Liver (tissue), 9 donors: ENCODE results near the gene PLPPR5. TPM values are rescaled to one million over a fixed set of nuclear protein-coding genes. Genes with fewer than 3 reads are reported as not detected.

Experiments
- DNase-seq: peaks from one replicate; pipeline ENCODE4 v3.0.0-alpha.2; 2017; ENCODE audit warnings: low spot score
- H3K27ac ChIP-seq, 2 donors: one replicate each; pipeline ENCODE4 v1.7.0; 2013; ENCODE audit warnings: inconsistent platforms in 2 of 2, low read length in 2 of 2, control low read depth in 1 of 2, low read depth in 1 of 2, mild to moderate bottlenecking in 1 of 2
- H3K27me3 ChIP-seq, 4 donors: one replicate each; pipeline versions ENCODE4 v1.6.1 to v1.7.0; 2013; ENCODE audit warnings: low read length in 3 of 4, inconsistent platforms in 1 of 4, mild to moderate bottlenecking in 1 of 4, moderate library complexity in 1 of 4; ENCODE audit not compliant: control insufficient read depth in 4 of 4, insufficient read depth in 4 of 4
- H3K36me3 ChIP-seq, 4 donors: one replicate each; pipeline versions ENCODE4 v1.6.1 to v1.7.0; 2013; ENCODE audit warnings: low read length in 3 of 4, mild to moderate bottlenecking in 3 of 4, low read depth in 1 of 4, moderate library complexity in 1 of 4; ENCODE audit not compliant: control insufficient read depth in 4 of 4, insufficient read depth in 3 of 4
- H3K4me1 ChIP-seq, 4 donors: one replicate each; pipeline versions ENCODE4 v1.6.1 to v1.7.0; 2013; ENCODE audit warnings: low read length in 3 of 4, mild to moderate bottlenecking in 3 of 4, moderate library complexity in 1 of 4; ENCODE audit not compliant: control insufficient read depth in 4 of 4, insufficient read depth in 4 of 4
- H3K4me3 ChIP-seq, 3 donors: one replicate each; pipeline versions ENCODE4 v1.6.1 to v1.7.0; 2013; ENCODE audit warnings: low read length in 3 of 3, control low read depth in 1 of 3, low read depth in 1 of 3, mild to moderate bottlenecking in 1 of 3
- H3K9ac ChIP-seq, 2 donors: one replicate each; pipeline ENCODE4 v1.7.0; 2013; ENCODE audit warnings: low read length in 2 of 2, mild to moderate bottlenecking in 2 of 2, moderate library complexity in 2 of 2, control low read depth in 1 of 2, low read depth in 1 of 2
- H3K9me3 ChIP-seq, 4 donors: one replicate each; pipeline versions ENCODE4 v1.6.1 to v1.7.0; 2013; ENCODE audit warnings: low read length in 3 of 4; ENCODE audit not compliant: control insufficient read depth in 4 of 4
- ATF3 ChIP-seq: IDR thresholded peaks from 2 replicates; pipeline ENCODE4 v1.6.1; 2016; ENCODE audit warnings: antibody characterized with exemption
- CTCF ChIP-seq: fragments of 150-350 bp; IDR thresholded peaks from 2 replicates; pipeline ENCODE4 v1.5.1; 2017; ENCODE audit warnings: improper control_type of control experiment, low read depth, low read length; ENCODE audit not compliant: missing input control
- EGR1 ChIP-seq, 2 donors: IDR thresholded peaks; 2 replicates each; pipeline ENCODE4 v1.6.1; 2016 to 2018; ENCODE audit warnings: antibody characterized with exemption in 2 of 2, low read depth in 2 of 2
- FOXA1 ChIP-seq: IDR thresholded peaks from 2 replicates; pipeline ENCODE4 v1.6.1; 2016; ENCODE audit warnings: antibody characterized with exemption
- GABPA ChIP-seq, 2 donors: IDR thresholded peaks in 1 of 2; conservative IDR thresholded peaks in 1 of 2; 2 replicates each; pipeline ENCODE4 v1.6.1; 2016; ENCODE audit warnings: antibody characterized with exemption in 2 of 2, mild to moderate bottlenecking in 1 of 2, moderate library complexity in 1 of 2
- HNF4A ChIP-seq, 2 donors: conservative IDR thresholded peaks; 2 replicates each; pipeline ENCODE4 v1.6.1; 2016; ENCODE audit warnings: antibody characterized with exemption in 2 of 2, mild to moderate bottlenecking in 2 of 2
- HNF4G ChIP-seq: IDR thresholded peaks from 2 replicates; pipeline ENCODE4 v1.6.1; 2016; ENCODE audit warnings: antibody characterized with exemption
- JUND ChIP-seq, 2 donors: IDR thresholded peaks; 2 replicates each; pipeline ENCODE4 v1.6.1; 2016; ENCODE audit warnings: antibody characterized with exemption in 2 of 2
- NR2F2 ChIP-seq: IDR thresholded peaks from 2 replicates; pipeline ENCODE4 v1.6.1; 2016; ENCODE audit warnings: antibody characterized with exemption
- RAD21 ChIP-seq, 2 donors: IDR thresholded peaks; 2 replicates each; pipeline ENCODE4 v1.6.1; 2016; ENCODE audit warnings: antibody characterized with exemption in 2 of 2, mild to moderate bottlenecking in 2 of 2
- RXRA ChIP-seq, 2 donors: IDR thresholded peaks; 2 replicates each; pipeline ENCODE4 v1.6.1; 2017 to 2018; ENCODE audit warnings: antibody characterized with exemption in 2 of 2, mild to moderate bottlenecking in 1 of 2
- SP1 ChIP-seq: IDR thresholded peaks from 2 replicates; pipeline ENCODE4 v1.6.1; 2018; ENCODE audit warnings: antibody characterized with exemption, mild to moderate bottlenecking
- TAF1 ChIP-seq: conservative IDR thresholded peaks from 2 replicates; pipeline ENCODE4 v1.6.1; 2016; ENCODE audit warnings: antibody characterized with exemption, mild to moderate bottlenecking
- YY1 ChIP-seq: IDR thresholded peaks from 2 replicates; pipeline ENCODE4 v1.6.1; 2016; ENCODE audit warnings: antibody characterized with exemption, mild to moderate bottlenecking
- ZBTB33 ChIP-seq: IDR thresholded peaks from 2 replicates; pipeline ENCODE4 v1.6.1; 2016; ENCODE audit warnings: antibody characterized with exemption
- WGBS: extraction: QIAGEN DNeasy Blood & Tissue Kit; methylation state at CpG from one replicate; pipeline ENCODE4 v1.1.7; 2013; 5-methylcytosine and 5-hydroxymethylcytosine counted together
- polyA plus RNA-seq, 2 donors: library from polyadenylated mRNA; stranded (reverse) in 1 of 2; unstranded in 1 of 2; fragments of 200-250 nt in 1 of 2; fragments of >200 nt in 1 of 2; fragmentation: Nextera tagmentation in 1 of 2; extraction: Ambion mirVana in 1 of 2; gene quantifications; one replicate each; pipeline versions ENCODE4 v1.2.1 to v1.2.3, GENCODE V29; 2013 to 2015
- total RNA-seq, 2 donors: library from RNA; depleted of rRNA; stranded (reverse); fragments of >200 nt; gene quantifications; one replicate each; pipeline ENCODE4 v1.2.3, GENCODE V29; 2014
- TF ChIP-seq, protein P1 (sequence below): IDR thresholded peaks from 2 replicates; pipeline ENCODE4 v1.6.1; 2016; ENCODE audit warnings: antibody characterized with exemption
- TF ChIP-seq, protein P2 (sequence below): IDR thresholded peaks from 2 replicates; pipeline ENCODE4 v1.6.1; 2016; ENCODE audit warnings: antibody characterized with exemption, mild to moderate bottlenecking
- donor health status: healthy.
- donor health status: healthy.
- donor health status: healthy.
- donor health status: healthy.
- donor health status: healthy.

PLPPR5 gene
- total and polyA plus RNA-seq, 4 donors = not detected

DNA sequence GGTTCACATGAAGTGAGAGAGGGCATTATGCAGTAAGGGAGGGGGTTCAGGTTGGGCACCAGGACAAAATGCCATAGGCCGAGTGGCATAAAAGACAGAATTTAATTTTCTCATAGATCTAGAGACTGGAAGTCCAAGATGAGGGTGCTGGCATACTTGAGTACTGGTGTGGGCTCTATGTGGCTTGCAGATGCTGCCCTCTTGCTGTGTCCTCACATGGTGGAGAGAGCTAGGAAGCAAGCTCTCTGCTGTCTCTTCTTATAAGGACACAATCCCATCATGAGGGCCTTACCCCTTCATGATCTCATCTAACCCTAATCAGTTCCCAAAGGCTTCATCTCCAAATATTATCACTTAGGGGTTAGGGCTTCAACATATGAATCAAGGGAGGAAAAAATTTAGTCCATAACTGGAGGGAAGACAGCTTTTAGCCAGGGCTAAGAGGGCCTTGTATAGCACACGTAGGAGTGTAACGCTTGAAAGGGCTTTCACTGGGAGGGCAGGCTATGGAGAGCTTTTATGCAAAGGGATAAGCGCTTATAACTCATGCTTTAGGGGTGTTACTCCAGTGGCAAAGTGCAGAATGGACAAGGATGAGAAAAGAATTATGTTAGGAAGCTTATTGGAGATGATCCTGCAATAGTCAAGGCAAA, 64.5 kb downstream of the PLPPR5 start:
- H3K36me3 ChIP-seq = no peaks in the 10 kb centered on the region
- DNase-seq = no peak
- no peak overlapping the region for H3K4me3 ChIP-seq
- H3K9ac ChIP-seq = no peak overlapping the region
- H3K4me1 ChIP-seq = no peaks in the 10 kb centered on the region
- no peaks in the 10 kb centered on the region for H3K27me3 ChIP-seq
- no peak overlapping the region for H3K27ac ChIP-seq
- H3K9me3 ChIP-seq = no peaks in the 10 kb centered on the region
- TF ChIP-seq NR2F2 (no peak), CTCF (no peak), RAD21 (IDR thresholded peaks at IDR 0.05) (no peak), JUND (IDR thresholded peaks at IDR 0.05) (no peak), ZBTB33 (no peak)
- TF ChIP-seq, protein P1, sequence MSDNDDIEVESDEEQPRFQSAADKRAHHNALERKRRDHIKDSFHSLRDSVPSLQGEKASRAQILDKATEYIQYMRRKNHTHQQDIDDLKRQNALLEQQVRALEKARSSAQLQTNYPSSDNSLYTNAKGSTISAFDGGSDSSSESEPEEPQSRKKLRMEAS = no peak
- 92% methylated on average over 4 of the region's 4 CpGs for WGBS

GRCh38 chr1:98939471-98939870, 65.2 kb downstream of the PLPPR5 start:
- Histone ChIP-seq H3K27me3 (no peaks in the 10 kb centered on the region), H3K4me1 (no peaks in the 10 kb centered on the region), H3K36me3 (no peaks in the 10 kb centered on the region), H3K4me3 (no peak overlapping the region), H3K9me3 (no peaks in the 10 kb centered on the region), H3K27ac (no peak overlapping the region), H3K9ac (no peak overlapping the region)
- TF ChIP-seq TAF1 (no peak), EGR1 (IDR thresholded peaks at IDR 0.05; ENCODE audit: low read depth in 2 of 2) (no peak), SP1 (no peak), RAD21 (IDR thresholded peaks at IDR 0.05) (no peak), HNF4A (conservative IDR thresholded peaks at IDR 0.05) (no peak), JUND (IDR thresholded peaks at IDR 0.05) (no peak), YY1 (no peak), HNF4G (no peak), ATF3 (no peak), RXRA (IDR thresholded peaks at IDR 0.05) (no peak), FOXA1 (no peak), CTCF (no peak), GABPA (IDR thresholded peaks at IDR 0.05 in 1 of 2, conservative IDR thresholded peaks at IDR 0.05 in 1 of 2) (no peak)
- TF ChIP-seq, protein P2, sequence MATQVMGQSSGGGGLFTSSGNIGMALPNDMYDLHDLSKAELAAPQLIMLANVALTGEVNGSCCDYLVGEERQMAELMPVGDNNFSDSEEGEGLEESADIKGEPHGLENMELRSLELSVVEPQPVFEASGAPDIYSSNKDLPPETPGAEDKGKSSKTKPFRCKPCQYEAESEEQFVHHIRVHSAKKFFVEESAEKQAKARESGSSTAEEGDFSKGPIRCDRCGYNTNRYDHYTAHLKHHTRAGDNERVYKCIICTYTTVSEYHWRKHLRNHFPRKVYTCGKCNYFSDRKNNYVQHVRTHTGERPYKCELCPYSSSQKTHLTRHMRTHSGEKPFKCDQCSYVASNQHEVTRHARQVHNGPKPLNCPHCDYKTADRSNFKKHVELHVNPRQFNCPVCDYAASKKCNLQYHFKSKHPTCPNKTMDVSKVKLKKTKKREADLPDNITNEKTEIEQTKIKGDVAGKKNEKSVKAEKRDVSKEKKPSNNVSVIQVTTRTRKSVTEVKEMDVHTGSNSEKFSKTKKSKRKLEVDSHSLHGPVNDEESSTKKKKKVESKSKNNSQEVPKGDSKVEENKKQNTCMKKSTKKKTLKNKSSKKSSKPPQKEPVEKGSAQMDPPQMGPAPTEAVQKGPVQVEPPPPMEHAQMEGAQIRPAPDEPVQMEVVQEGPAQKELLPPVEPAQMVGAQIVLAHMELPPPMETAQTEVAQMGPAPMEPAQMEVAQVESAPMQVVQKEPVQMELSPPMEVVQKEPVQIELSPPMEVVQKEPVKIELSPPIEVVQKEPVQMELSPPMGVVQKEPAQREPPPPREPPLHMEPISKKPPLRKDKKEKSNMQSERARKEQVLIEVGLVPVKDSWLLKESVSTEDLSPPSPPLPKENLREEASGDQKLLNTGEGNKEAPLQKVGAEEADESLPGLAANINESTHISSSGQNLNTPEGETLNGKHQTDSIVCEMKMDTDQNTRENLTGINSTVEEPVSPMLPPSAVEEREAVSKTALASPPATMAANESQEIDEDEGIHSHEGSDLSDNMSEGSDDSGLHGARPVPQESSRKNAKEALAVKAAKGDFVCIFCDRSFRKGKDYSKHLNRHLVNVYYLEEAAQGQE = no peak
- 92% methylated on average over 5 of the region's 5 CpGs for WGBS
- DNase-seq = no peak
